Fibroblast of lung (primary cell): Measurements from ENCODE around the gene SDSL.

Experiments
- EZH2 ChIP-seq: IDR thresholded peaks from 2 replicates; pipeline ENCODE4 v1.5.1; 2012; ENCODE audit warnings: low read length, control low read depth, mild to moderate bottlenecking; ENCODE audit errors: missing control alignments
- TF ChIP-seq, protein P1 (sequence below), 2 donors: IDR thresholded peaks in 1 of 2; conservative IDR thresholded peaks in 1 of 2; 1 replicate in 1 of 2; 2 replicates in 1 of 2; pipeline ENCODE4 v1.5.1; 2011 to 2012; ENCODE audit warnings: low read length in 2 of 2, control low read depth in 1 of 2, inconsistent platforms in 1 of 2, low read depth in 1 of 2, mild to moderate bottlenecking in 1 of 2

DNA sequence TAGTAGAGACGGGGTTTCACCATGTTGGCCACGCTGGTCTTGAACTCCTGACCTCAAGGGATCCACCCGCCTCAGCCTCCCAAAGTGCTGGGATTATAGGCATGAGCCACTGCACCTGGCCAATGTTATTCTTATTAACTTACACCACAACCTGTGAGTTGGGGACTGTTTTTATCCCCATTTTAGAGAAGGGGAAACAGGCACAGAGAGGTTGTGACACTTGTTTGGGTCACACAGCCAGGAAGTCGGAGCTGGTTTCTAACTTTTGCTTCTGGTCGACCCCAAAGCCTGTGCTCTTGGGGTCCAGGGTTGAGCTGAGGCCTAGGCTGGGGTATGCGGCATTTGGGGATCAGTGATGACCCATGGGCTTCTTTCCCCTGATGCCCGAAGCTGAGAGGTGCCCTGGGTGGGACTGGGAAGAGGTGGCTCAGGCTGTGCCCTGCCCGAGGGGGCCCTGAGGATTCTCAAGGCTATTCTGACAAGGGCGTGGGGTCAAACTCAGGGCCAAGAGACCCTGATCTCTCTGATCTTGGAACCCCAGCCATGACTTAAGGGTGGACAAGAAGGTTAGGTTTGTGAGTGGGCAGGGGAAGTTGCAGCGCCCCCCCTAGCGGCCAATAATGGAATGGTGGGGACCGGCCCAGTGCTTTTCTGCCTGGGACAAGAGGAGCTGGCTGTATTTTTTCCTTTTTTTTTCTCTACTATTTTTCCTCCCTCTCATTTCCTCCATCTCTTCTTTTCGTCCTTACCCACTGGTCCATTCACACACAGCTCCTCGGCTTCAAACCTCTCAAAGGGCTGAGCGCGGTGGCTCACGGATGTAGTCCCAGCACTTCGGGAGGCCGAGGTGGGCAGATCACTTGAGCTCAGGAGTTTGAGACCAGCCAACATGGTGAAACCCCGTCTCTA is 3.0 kb downstream of the SDSL start:
- TF ChIP-seq, protein P1, sequence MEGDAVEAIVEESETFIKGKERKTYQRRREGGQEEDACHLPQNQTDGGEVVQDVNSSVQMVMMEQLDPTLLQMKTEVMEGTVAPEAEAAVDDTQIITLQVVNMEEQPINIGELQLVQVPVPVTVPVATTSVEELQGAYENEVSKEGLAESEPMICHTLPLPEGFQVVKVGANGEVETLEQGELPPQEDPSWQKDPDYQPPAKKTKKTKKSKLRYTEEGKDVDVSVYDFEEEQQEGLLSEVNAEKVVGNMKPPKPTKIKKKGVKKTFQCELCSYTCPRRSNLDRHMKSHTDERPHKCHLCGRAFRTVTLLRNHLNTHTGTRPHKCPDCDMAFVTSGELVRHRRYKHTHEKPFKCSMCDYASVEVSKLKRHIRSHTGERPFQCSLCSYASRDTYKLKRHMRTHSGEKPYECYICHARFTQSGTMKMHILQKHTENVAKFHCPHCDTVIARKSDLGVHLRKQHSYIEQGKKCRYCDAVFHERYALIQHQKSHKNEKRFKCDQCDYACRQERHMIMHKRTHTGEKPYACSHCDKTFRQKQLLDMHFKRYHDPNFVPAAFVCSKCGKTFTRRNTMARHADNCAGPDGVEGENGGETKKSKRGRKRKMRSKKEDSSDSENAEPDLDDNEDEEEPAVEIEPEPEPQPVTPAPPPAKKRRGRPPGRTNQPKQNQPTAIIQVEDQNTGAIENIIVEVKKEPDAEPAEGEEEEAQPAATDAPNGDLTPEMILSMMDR (conservative IDR thresholded peaks at IDR 0.05 in 1 of 2, IDR thresholded peaks at IDR 0.05 in 1 of 2; ENCODE audit: low read depth in 1 of 2, low read length in 2 of 2): peak; percentile 80 to 91
- TF ChIP-seq EZH2: no peak
